Adrenal gland (tissue), 12 donors: ENCODE data around the gene GRXCR1. TPM values are rescaled to one million over a fixed set of nuclear protein-coding genes. Genes with fewer than 3 reads are reported as not detected.

Experiments
- DNase-seq, 7 donors: peaks; one replicate each; pipeline ENCODE4 v3.0.0-alpha.2; 2019 to 2020
- H3K27ac ChIP-seq, 5 donors: fragments of 200-600 bp; sonication (generic) in 4 of 5; 1 replicate in 3 of 5; 2 replicates in 2 of 5; pipeline versions ENCODE4 v1.5.1 to v1.8.0; 2016 to 2020; ENCODE audit warnings: mild to moderate bottlenecking in 1 of 5
- H3K27me3 ChIP-seq: fragments of 200-600 bp; 2 replicates; pipeline ENCODE4 v1.8.0; 2021
- H3K36me3 ChIP-seq, 2 donors: fragments of 200-600 bp; replicated peaks in 1 of 2; 1 replicate in 1 of 2; 2 replicates in 1 of 2; pipeline versions ENCODE4 v1.5.1 to v1.8.0; 2018 to 2022
- H3K4me1 ChIP-seq, 2 donors: fragments of 200-600 bp; replicated peaks in 1 of 2; 1 replicate in 1 of 2; 2 replicates in 1 of 2; pipeline versions ENCODE4 v1.5.1 to v1.8.0; 2018 to 2021
- H3K4me3 ChIP-seq, 4 donors: fragments of 200-600 bp; sonication (generic) in 3 of 4; one replicate each; pipeline ENCODE4 v1.5.1; 2016 to 2018
- H3K9me3 ChIP-seq, 3 donors: fragments of 200-600 bp; sonication (generic) in 1 of 3; replicated peaks in 1 of 3; 1 replicate in 2 of 3; 2 replicates in 1 of 3; pipeline versions ENCODE4 v1.5.1 to v1.8.0; 2016 to 2021
- POLR2A ChIP-seq, 2 donors: fragments of 450-650 bp; IDR thresholded peaks; one replicate each; pipeline ENCODE4 v1.6.1; 2017; ENCODE audit warnings: antibody characterized with exemption in 2 of 2, mild to moderate bottlenecking in 2 of 2, moderate library complexity in 1 of 2
- WGBS, 4 donors: extraction: QIAGEN DNeasy Blood & Tissue Kit in 2 of 4; methylation state at CpG; one replicate each; pipeline versions ENCODE4 v1.1.5 to v1.1.7; 2013 to 2017; 5-methylcytosine and 5-hydroxymethylcytosine counted together
- intact Hi-C, 2 donors: fragments of 100-400 bp; cut with DNase I; formaldehyde crosslinking; loops; one replicate each; pipeline versions ENCODE4 v1.14.1 to v1.15.0; 2022 to 2023
- polyA plus RNA-seq, 3 donors: library from polyadenylated mRNA; stranded (reverse); fragments of 200-250 nt in 2 of 3; fragments of 350-450 nt in 1 of 3; fragmentation: Illumina TruSeq in 1 of 3; extraction: RNeasy Lipid Tissue Mini Kit (QIAGEN cat#74804) in 1 of 3; gene quantifications; one replicate each; pipeline ENCODE4 v1.2.3, GENCODE V29; 2013 to 2014
- total RNA-seq, 9 donors: library from RNA; depleted of rRNA in 4 of 9; stranded (reverse); fragments of >200 nt in 4 of 9; fragments of 120-200 nt in 1 of 9; fragmentation: NEBNext Ultra II Directional in 1 of 9; extraction: Animal tissue kit (Norgen Biotek cat#: 25700) in 1 of 9; gene quantifications; one replicate each; pipeline versions ENCODE4 v1.1.0 to v1.2.4, GENCODE V29; 2013 to 2023
- TF ChIP-seq, protein P1 (sequence below), 6 experiments: fragments of 450-650 bp in 4 of 6; fragments of 200-600 bp in 2 of 6; sonication (generic) in 1 of 6; IDR thresholded peaks; 1 replicate in 5 of 6; 2 replicates in 1 of 6; pipeline versions ENCODE4 v1.5.1 to v1.8.0; 2016 to 2021; ENCODE audit warnings: antibody characterized with exemption in 6 of 6, mild to moderate bottlenecking in 2 of 6, moderate library complexity in 1 of 6
- donor health status: healthy with polysubstance abuse.
- donor health status: Bipolar disorder and iron deficiency.
- donor health status: DM: yes; HTN: yes; CAD: no.
- donor health status: DM: no; HTN: no; CAD: no.
- donor health status: DM: no; HTN: no; CAD: no.
- donor health status: DM: yes; HTN: yes; CAD: no.

The GRXCR1 gene
- total and polyA plus RNA-seq, 12 donors: not detected

DNA sequence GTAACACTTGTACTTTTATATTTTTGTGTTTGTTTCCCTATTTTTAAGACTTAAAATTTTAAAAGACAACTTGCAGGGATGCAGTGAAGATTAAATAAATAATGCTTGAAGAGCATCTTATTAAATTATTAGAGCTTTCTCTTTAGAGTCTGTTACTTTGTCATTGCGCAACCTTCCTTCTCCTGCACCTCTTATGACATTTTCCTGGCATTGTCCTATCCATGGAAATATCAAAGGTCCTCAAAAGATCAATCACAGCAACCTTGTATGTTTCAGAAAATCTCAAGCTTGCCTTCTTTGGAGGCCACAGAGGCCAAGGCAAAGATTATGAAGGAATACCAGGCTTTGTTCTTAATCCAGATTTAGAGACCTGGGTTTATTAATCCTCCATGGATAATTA lies 116.3 kb downstream of the GRXCR1 start:
- Histone ChIP-seq H3K4me1 (no peaks in the 10 kb centered on the region), H3K27ac (no peak overlapping the region), H3K36me3 (no peaks in the 10 kb centered on the region), H3K4me3 (no peak overlapping the region), H3K27me3 (no peaks in the 10 kb centered on the region), H3K9me3 (no peaks in the 10 kb centered on the region)
- DNase-seq: no peak
- 77 to 92% (median 84%) methylated on average over 1 of the region's 1 CpG for WGBS, 4 donors
- intact Hi-C loops: no loop called here
- no peak for TF ChIP-seq POLR2A (IDR thresholded peaks at IDR 0.05)
- TF ChIP-seq, protein P1, sequence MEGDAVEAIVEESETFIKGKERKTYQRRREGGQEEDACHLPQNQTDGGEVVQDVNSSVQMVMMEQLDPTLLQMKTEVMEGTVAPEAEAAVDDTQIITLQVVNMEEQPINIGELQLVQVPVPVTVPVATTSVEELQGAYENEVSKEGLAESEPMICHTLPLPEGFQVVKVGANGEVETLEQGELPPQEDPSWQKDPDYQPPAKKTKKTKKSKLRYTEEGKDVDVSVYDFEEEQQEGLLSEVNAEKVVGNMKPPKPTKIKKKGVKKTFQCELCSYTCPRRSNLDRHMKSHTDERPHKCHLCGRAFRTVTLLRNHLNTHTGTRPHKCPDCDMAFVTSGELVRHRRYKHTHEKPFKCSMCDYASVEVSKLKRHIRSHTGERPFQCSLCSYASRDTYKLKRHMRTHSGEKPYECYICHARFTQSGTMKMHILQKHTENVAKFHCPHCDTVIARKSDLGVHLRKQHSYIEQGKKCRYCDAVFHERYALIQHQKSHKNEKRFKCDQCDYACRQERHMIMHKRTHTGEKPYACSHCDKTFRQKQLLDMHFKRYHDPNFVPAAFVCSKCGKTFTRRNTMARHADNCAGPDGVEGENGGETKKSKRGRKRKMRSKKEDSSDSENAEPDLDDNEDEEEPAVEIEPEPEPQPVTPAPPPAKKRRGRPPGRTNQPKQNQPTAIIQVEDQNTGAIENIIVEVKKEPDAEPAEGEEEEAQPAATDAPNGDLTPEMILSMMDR (IDR thresholded peaks at IDR 0.05): no peak

- Histone ChIP-seq H3K4me3 (no peak overlapping the region), H3K4me1 (no peaks in the 10 kb centered on the region), H3K27ac (no peak overlapping the region), H3K27me3 (no peaks in the 10 kb centered on the region), H3K36me3 (no peaks in the 10 kb centered on the region), H3K9me3 (no peaks in the 10 kb centered on the region)
- intact Hi-C loops: no loop called here
- TF ChIP-seq, protein P1 (IDR thresholded peaks at IDR 0.05): no peak
- no peak for TF ChIP-seq POLR2A (IDR thresholded peaks at IDR 0.05)
- WGBS, 4 donors: 87 to 98% (median 94%) methylated on average over 4 of the region's 4 CpGs
- no peak for DNase-seq
Observed at GRCh38 chr4:43014256-43014655, 121.7 kb downstream of the GRXCR1 start.

DNA sequence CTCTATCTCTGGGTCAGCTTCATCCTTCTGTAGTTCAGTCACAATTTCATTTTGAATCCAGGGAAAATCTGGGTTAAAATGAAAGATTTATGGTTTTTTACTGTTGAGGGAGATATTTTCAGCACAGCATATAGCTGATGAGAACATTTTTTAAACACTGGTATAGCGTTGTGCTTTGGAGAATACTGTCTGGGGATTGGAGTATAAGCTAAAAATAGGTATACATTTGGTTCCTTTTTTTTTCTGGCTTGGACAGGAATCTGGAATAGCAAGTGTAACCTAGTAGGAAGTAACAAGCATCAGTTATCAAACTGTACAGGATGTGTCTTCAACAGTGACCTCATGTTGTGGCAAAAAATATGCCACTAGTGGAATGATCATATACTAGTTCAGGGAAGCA lies 149.1 kb downstream of the GRXCR1 start:
- 41 to 74% (median 60%) methylated on average over 1 of the region's 1 CpG for WGBS, 4 donors
- Histone ChIP-seq H3K4me1 (no peaks in the 10 kb centered on the region), H3K36me3 (no peaks in the 10 kb centered on the region), H3K27me3 (no peaks in the 10 kb centered on the region), H3K9me3 (no peaks in the 10 kb centered on the region), H3K27ac (no peak overlapping the region), H3K4me3 (no peak overlapping the region)
- TF ChIP-seq, protein P1 (IDR thresholded peaks at IDR 0.05): no peak
- TF ChIP-seq POLR2A (IDR thresholded peaks at IDR 0.05): no peak
- intact Hi-C loops: no loop called here
- DNase-seq: no peak

DNA sequence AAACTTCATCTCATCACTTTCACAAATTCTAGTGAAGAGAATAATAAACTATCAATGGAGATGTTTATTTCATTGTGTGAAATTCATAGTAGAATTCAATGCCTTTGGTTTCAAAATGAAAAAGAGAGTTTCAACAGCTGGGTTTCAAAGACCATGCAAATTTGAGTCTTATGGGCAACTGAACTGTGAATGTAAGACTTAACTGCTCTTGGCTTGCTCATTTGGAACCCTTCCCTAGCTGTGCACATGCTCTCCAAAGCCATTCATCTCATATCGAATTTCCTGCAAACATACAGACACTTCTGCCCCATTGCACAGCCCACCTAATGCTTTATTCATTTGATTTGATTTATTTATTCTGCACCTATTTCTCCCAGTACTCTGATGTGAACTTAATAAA lies 154.5 kb downstream of the GRXCR1 start:
- TF ChIP-seq, protein P1 (IDR thresholded peaks at IDR 0.05): no peak
- TF ChIP-seq POLR2A (IDR thresholded peaks at IDR 0.05): no peak
- intact Hi-C loops: no loop called here
- DNase-seq: no peak
- no peak overlapping the region for H3K4me3 ChIP-seq
- H3K9me3 ChIP-seq: no peaks in the 10 kb centered on the region
- no peak overlapping the region for H3K27ac ChIP-seq
- no peaks in the 10 kb centered on the region for H3K27me3 ChIP-seq
- H3K4me1 ChIP-seq: no peaks in the 10 kb centered on the region
- no peaks in the 10 kb centered on the region for H3K36me3 ChIP-seq
- WGBS, 4 donors: 25 to 54% (median 47%) methylated on average over 1 of the region's 1 CpG
